GM18526 (cell line): ENCODE measurements around the gene FUT7.

Experiments
- POLR2A ChIP-seq: IDR thresholded peaks from 3 replicates; pipeline ENCODE4 v1.6.1; 2011; ENCODE audit not compliant: insufficient read length; ENCODE audit errors: extremely low read depth

The FUT7 gene

DNA sequence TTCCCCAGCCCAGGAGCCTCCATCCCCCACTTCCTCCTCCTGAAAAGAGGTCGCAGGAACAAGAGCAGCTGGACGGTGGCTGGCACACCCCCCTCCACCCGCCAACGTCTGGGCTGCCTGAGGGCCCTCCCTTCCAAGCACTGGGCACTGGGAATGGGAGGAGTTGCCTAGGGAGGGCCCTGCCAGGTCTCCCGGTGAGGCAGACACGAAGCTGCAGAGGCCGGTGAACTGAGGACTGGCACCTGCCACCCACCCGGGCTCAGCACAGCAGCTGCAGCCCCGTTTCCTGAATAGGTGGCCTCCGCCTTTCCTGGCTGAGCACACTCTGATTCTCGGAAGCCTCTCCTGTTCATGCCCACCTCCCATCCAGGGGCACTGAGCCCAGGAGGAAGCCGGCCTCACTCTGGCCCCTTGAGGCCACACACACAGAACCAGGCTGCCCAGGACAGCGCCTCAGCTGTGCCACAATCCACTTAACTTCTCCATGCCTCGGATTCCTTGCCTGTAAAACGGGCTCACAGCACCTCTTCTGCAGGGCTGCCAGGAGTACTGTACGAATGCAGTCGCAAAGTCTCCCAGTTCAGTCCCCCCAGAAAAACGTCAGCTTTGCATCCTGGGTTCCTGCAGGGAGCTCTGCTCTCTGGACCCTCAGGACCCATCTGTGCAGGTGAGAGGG, 12.8 kb upstream of the FUT7 start:
- TF ChIP-seq POLR2A: no peak

DNA sequence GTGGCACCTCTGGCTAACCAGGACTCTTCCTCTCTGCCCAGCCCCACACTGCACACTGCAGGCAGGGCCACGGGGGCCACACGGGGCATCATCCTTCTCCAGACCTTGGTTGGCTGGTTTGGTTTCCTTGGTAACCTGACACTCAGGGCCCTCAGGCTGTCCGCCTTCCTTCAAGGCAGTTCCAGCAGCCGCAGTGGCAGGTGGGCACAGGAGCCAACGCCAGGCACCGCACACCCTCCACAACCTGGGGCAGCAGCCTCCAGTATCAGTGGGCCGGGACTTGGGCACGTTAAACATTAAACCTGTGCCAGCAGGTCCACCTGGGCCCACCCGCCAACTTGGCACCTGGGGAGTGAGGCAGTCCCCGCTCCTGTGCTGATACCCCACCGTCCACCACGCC, 12.1 kb upstream of the FUT7 start:
- TF ChIP-seq POLR2A: no peak

DNA sequence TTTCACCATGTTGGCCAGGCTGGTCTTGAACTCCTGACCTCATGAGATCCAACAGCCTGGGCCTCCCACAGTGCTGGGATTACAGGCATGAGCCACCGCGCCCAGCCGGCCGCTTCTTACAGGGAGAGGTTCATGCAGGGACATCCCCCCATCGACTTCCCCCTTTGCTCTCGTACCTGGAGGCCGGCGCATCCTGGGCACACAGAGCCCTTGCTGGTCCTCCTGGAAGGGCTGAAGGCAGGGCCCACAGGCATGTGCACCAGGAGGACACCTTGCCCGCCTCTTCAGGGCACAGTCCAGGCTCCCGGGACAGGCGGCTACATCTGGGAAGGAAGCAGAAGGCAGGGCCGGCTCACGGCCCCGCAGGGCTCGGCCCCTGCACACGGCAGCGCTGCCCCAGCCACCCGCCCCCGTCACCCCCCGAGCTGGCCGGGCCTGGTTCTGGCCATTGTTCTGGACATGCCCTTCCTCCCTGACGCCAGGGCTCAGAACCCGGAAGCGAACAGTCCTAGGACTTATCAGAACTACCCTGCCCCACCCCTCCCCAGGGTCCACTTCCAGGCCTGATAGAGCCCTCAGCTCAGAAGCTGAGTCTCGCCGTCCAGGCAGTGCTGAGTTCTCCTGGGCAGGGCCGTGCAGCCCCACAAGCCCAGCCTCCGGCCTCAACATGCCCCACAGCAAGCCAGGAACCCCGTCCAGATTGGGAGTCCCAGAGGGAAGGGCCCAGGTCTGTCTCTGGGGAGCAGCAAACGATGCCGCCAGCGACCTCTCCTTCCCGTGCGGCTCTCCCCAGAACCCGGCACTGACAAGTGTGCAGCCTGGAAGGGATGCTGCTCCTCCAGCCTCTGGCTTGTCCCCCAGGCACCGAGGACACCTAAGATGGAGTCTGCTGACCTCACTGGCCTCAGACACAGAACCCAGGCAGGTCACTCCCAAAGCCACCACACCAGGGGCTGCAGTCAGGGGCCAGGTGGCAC, 11.2 kb upstream of the FUT7 start:
- no peak for TF ChIP-seq POLR2A

DNA sequence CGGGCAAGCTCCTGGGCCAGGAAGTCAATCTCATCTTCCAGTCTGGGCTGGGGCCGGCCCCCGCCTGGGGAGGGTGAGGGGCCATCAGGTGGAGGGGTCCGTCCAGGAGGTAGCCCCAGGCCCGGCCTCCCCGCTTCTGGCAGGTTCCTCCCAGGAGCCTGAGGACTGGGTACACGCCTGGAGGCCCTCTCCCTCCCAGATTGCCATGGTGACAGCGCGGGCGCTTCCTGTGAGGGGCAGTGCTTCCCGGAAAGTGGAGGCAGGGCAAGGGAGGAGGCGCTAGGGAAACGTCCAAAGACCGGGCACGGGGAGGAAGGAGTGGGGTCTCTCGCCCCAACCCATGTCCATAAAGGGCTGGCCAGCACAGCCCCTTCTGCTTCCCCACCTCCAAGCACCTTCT, 9.2 kb upstream of the FUT7 start:
- no peak for TF ChIP-seq POLR2A

DNA sequence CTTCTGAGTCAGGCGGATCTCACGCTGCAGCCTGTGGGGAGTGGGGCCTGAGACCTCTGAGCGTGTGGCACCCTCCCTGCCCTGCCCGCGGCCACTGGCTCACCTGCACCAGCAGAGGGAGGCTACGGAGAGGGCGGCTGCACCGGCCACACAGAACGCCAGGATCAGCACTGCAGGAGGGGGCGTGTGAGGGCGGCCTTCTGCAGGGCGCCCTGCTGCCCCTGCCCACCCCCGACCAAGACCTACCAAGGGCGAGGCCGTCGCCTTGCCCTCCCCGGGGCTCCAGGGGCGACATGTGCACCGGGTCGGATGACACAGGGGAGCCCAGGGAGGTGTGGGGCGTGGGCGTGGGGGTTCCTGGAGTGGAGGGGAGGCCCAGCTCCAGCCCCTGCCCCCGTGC, 8.7 kb upstream of the FUT7 start:
- no peak for TF ChIP-seq POLR2A

DNA sequence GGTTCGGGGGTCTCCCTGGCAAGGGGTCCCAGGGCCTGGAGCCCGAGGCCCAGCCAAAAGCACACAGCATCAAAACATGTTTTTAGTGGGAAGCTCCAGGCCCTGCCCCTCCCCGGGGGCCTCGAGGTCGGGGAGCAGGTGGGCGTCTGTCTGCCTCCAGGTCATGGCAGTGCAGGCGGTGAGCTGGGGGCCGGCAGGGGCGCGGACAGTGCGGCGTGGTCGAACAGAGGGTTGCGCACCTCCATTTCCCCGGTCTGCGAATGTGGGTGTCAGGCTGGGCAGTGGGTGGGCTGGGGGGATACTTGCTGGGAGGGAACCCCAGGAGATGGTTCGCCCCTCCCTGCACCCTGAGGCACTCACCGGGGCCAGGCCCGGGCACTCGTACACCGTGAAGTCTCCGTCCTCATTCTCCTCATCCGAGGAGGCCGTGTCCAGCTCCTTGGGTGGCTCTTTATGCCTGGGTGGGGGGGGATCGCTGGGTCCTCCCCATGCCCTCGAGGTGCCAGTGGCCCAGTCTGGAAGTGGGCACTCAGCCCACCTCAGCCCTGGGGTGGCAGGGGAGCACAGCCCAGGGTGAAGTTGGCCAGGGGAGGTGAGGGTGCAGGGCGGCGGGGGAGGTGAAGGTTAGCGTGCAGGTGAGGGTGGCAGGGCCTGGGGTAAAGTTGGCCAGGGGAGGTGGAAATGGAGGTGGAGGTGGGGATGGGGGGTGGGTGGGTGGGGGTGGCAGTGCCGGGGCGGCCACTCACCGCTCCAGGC, 7.9 kb upstream of the FUT7 start:
- no peak for TF ChIP-seq POLR2A

DNA sequence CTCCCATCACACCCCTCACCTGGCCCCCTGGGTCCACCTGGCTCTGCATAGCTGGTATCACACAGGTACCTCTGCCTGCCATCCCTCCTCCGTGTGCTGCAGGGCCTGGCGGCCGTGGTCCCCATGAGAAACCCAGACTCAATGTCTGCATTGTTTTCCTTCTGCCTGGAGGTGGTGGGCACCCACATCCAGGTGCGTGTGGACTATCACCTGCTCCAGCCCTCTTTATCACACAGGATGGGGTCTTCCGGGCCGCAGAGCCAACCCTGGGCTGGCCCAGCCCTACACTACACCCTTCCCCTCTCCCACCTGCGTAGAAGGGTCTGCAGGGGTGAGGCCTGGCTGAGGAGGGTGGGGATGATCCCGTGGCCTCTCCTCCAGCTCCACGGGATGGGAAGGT, 7.0 kb upstream of the FUT7 start:
- no peak for TF ChIP-seq POLR2A

DNA sequence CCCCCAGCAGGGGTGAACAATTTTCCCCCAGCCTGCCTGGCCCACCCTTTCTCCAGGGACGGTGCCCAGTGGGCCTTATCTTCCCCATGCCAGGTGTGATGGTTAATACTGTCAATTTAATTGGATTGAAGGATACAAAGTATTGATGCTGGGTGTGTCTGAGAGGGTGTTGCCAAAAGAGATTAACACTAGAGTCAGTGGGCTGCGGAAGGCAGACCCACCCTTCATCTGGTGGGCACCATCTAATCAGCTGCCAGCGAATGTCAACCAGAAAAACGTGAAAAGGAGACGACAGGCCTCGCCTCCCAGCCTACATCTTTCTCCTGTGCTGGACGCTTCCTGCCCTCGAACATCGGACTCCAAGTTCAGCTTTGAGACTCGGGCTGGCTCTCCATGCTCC, 5.6 kb upstream of the FUT7 start:
- no peak for TF ChIP-seq POLR2A

DNA sequence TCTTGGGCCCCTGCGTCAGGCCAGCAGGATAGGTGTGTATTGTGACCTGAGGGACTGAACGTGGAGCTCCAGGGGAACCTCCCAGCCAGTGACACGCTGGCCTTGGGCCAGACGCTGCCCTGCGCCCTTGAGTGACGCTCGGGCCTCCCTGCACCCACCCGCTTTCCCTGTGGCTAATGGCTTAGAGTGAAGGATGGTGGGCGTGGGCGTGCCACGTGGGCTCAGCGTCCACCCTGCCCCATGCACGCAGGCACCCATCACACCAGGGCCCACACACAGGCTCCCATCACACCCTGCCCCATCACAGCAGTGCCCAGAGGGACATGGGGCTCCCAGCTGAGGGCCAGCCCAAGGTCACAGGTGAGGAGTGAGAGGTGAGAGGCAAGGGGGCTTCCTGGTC, 5.1 kb upstream of the FUT7 start:
- no peak for TF ChIP-seq POLR2A

DNA sequence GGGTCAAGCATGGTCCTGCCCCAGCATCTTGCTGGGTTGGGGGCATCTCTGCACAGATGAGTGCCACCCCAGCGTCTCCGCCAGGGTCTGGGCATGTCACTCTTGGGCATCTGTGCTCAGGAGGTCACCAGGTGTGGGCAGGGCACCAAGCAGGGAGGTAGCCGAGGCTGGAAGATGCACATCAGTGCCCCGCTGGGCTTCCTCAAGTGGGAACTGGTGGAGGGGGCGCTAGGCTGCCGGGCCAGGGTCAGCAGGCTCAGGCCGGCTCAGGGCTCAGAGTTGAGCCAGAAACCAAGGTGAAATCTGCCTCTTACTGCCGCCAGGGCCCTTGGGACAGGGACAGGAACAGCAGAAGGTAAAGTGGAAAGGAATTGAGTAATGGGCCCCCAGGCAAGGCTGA, 4.0 kb upstream of the FUT7 start:
- no peak for TF ChIP-seq POLR2A

DNA sequence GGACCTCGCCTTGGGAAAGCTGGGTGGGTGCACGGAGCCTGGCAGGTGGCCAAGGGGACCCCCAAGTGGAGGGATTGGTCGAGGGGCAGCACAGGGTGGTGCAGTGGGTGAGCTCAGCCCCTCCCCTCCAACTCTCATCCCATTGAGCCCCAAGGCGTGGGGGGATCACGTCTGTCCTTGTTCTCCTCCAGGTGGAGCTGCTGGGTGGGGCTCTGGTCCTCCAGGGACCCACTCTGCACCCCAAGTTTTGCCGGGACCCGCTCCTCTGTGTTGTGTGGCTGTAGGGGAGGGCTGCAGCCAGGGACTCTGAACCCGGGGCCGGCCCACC, 3.6 kb upstream of the FUT7 start:
- no peak for TF ChIP-seq POLR2A

DNA sequence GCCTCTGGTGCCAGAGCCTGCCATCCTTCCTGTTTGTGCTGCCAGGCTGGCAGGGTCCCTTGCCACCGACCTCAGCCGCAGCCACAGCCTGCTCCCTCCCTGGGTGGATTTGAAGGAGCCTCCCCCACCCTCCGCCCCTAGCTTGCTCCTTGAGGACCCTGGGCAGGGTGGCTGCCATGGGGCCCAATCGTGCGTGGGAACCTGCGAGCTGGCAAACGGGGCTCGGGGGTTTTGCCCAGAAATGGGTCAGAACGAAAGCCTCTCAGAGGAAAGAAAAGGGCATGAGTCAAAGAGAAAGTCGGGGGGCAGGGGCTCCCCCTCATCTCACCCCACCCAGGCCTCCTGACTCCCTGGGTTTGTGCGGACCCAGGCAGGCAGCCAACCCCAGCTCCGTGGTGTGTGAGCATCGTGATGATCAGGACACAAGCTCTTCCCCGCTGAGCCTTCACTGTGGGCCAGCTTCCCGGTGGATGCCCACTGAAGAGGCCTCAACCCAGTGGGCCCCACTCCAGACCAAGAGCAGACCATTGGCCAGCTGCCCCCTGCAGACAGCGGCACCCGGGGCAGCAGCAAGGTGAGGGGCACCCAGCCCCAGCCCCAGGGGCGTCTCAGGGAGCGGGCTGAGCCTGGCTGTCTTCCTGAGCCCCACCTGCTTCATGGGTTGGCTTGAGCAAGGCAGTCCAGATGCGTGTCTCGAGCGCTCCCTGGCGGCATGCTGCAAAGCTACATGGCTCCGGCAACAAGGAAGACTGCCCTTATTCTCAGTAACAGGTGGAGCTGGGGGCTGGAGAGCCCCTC, 3.0 kb upstream of the FUT7 start:
- no peak for TF ChIP-seq POLR2A

DNA sequence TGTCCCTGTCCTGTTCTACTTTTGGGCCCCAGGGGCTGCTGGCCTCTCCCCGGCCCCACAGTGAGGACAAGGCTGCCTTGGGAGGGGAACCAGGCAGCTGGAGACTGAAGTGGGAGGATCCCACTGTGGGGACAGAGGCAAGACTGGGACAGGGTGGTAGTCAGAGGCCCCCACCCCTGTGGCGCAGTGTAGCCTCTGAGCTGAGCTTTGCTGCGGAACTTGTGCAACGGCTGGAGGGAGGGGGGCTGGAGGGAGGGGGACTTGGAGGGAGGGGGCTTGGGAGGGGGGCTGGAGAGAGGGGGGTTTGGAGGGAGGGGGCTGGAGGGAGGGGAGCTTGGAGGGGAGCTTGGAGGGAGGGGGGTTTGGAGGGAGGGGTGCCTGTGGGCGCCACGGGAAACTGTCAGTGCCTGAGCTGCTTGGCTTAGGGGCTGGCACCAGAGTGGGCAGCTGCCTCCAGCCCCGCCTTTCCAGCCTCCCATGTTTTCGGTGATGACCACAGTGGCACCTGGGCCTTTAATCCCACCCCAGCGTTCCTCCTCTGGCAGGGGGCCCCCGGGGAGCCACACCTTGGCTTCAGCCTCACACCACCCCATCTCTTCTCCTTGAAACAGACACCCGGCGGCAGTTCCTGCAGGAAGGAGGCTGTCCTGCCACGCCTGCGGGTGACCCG, 2.3 kb upstream of the FUT7 start:
- TF ChIP-seq POLR2A: no peak

DNA sequence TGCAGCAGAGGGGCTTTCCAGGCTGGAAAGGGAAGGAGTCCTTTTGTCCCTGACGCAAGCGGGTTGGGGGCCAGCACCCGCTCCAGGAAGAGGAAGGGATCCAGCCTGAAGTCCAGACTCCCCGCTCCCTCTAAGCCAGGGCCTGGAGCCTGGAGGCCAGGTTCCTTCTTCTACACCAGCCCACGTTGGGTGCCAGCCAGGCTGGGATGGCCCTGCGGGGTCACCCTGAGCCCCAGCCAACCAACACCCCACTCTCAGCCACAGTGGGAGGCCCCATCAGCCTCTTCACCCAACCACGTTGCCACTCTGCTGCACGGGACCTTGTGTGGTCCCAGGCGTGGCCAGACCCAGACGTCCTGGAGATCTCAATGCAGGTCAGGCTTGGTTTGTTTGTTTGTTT, 970 bp upstream of the FUT7 start:
- TF ChIP-seq POLR2A: no peak
